ENCODE results near the gene CCR2. TPM values are rescaled to one million over a fixed set of nuclear protein-coding genes. Genes with fewer than 3 reads are reported as not detected.

CCR2 gene
- total and polyA plus RNA-seq, 2 donors from 2014 or later, result 0.62 to 8.1 TPM

- no peaks in the 10 kb centered on the region for H3K9me3 ChIP-seq (ENCODE audit: control insufficient read depth in 2 of 3, insufficient read depth in 1 of 3, low read length in 3 of 3)
- no peak overlapping the region for H3K9ac ChIP-seq (ENCODE audit: low read length in 3 of 3)
- TF ChIP-seq CTCF (IDR thresholded peaks at IDR 0.05; ENCODE audit: borderline replicate concordance, extremely low read depth, insufficient read depth), result no peak
- no peaks in the 10 kb centered on the region for H3K4me1 ChIP-seq (ENCODE audit: control insufficient read depth in 2 of 3, insufficient read depth in 2 of 3, low read depth in 1 of 3, low read length in 3 of 3)
- no peaks in the 10 kb centered on the region for H3K27me3 ChIP-seq (ENCODE audit: control insufficient read depth, insufficient read depth, low read length)
- no peak overlapping the region for H3K27ac ChIP-seq (ENCODE audit: low read depth in 2 of 2, low read length in 2 of 2)
- peak in 1 of 5 donors; percentile 23 for DNase-seq
- H3K36me3 ChIP-seq (ENCODE audit: control insufficient read depth in 2 of 3, insufficient read depth in 3 of 3, low read length in 3 of 3), result no peaks in the 10 kb centered on the region
- no peak for FAIRE-seq
- H3K4me3 ChIP-seq (ENCODE audit: low read length in 3 of 3), result no peak overlapping the region
- intact Hi-C loops (cut with DNase I), result no loop called here
These were observed 42.0 kb downstream of the CCR2 start for GRCh38 chr3:46395766-46396530.

- H3K9me3 ChIP-seq (ENCODE audit: control insufficient read depth in 2 of 3, insufficient read depth in 1 of 3, low read length in 3 of 3), result no peaks in the 10 kb centered on the region
- no peaks in the 10 kb centered on the region for H3K27me3 ChIP-seq (ENCODE audit: control insufficient read depth, insufficient read depth, low read length)
- no peak overlapping the region for H3K4me3 ChIP-seq (ENCODE audit: low read length in 3 of 3)
- no peaks in the 10 kb centered on the region for H3K36me3 ChIP-seq (ENCODE audit: control insufficient read depth in 2 of 3, insufficient read depth in 3 of 3, low read length in 3 of 3)
- FAIRE-seq, result no peak
- H3K4me1 ChIP-seq (ENCODE audit: control insufficient read depth in 2 of 3, insufficient read depth in 2 of 3, low read depth in 1 of 3, low read length in 3 of 3), result no peaks in the 10 kb centered on the region
- H3K9ac ChIP-seq (ENCODE audit: low read length in 3 of 3), result no peak overlapping the region
- no peak for DNase-seq
- no peak for TF ChIP-seq CTCF (IDR thresholded peaks at IDR 0.05; ENCODE audit: borderline replicate concordance, extremely low read depth, insufficient read depth)
- intact Hi-C loops (cut with DNase I), result no loop called here
- H3K27ac ChIP-seq (ENCODE audit: low read depth in 2 of 2, low read length in 2 of 2), result no peak overlapping the region
These were observed 43.2 kb downstream of the CCR2 start for GRCh38 chr3:46397111-46397510.

DNA sequence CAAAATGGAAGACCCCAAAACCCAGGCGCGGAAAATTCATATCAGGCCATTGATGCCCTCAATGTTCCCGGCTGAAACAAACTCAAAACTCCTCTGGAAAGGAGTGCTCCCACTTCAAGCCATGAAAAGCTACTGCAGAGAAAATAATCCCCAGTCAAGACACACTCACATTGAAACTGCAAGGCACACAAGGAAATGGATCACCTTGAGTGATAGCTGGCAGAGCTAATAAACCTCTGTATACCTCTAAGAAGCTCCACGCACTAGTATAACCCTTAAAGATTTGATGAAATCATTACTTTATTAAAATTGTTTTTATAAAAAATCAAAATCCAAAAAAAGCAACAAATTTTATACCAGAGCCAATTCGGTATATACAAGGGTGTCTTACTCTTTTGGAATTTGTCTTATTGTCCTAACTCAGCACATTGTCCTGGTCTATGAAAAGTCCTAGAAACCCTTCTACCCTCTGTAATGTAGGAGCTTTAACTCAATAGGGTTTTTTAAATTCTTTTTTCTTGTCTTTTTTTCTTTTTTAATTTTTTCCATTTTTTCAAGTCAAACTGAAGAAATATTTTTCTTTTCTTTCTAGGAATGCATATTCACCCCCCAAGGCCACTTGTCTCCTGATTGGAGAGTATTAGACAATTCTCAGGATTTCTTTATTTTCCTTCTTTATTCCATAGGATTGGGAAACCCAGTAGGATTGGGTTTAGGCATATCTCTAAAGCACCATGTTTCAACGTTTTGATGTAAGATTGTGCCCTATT, 44.5 kb downstream of the CCR2 start:
- DNase-seq (no peak), FAIRE-seq (no peak)
- intact Hi-C loops (cut with DNase I), result no loop called here
- no peak overlapping the region for H3K27ac ChIP-seq (ENCODE audit: low read depth in 2 of 2, low read length in 2 of 2)
- H3K4me3 ChIP-seq (ENCODE audit: low read length in 3 of 3), result no peak overlapping the region
- no peak for TF ChIP-seq CTCF (IDR thresholded peaks at IDR 0.05; ENCODE audit: borderline replicate concordance, extremely low read depth, insufficient read depth)
- no peaks in the 10 kb centered on the region for H3K27me3 ChIP-seq (ENCODE audit: control insufficient read depth, insufficient read depth, low read length)
- no peak overlapping the region for H3K9ac ChIP-seq (ENCODE audit: low read length in 3 of 3)
- no peaks in the 10 kb centered on the region for H3K36me3 ChIP-seq (ENCODE audit: control insufficient read depth in 2 of 3, insufficient read depth in 3 of 3, low read length in 3 of 3)
- H3K4me1 ChIP-seq (ENCODE audit: control insufficient read depth in 2 of 3, insufficient read depth in 2 of 3, low read depth in 1 of 3, low read length in 3 of 3), result no peaks in the 10 kb centered on the region
- H3K9me3 ChIP-seq (ENCODE audit: control insufficient read depth in 2 of 3, insufficient read depth in 1 of 3, low read length in 3 of 3), result no peaks in the 10 kb centered on the region
